Left lung (tissue), 10 donors: ENCODE measurements around the gene TCF3. TPM values are rescaled to one million over a fixed set of nuclear protein-coding genes. Genes with fewer than 3 reads are reported as not detected.
A peak's percentile ranks its signal among the peaks of the same experiment; 100 is the strongest.

Source experiments
- ATAC-seq: fragments of 200-7000 bp; cut with Tn5 transposase; one replicate; pipeline ENCODE4 v1.9.1; 2020; ENCODE audit warnings: moderate library complexity
- DNase-seq, 4 donors: peaks; one replicate each; pipeline ENCODE4 v3.0.0-alpha.2; 2013 to 2020
- H3K27ac ChIP-seq, 2 donors: fragments of 200-600 bp; sonication (generic) in 1 of 2; one replicate each; pipeline versions ENCODE4 v1.5.0 to v1.8.0; 2020 to 2021
- H3K27me3 ChIP-seq, 2 donors: fragments of 200-600 bp; sonication (generic) in 1 of 2; one replicate each; pipeline versions ENCODE4 v1.5.0 to v1.8.0; 2020 to 2021
- H3K36me3 ChIP-seq, 2 donors: fragments of 200-600 bp; sonication (generic) in 1 of 2; one replicate each; pipeline versions ENCODE4 v1.5.0 to v1.8.0; 2020 to 2021
- H3K4me1 ChIP-seq, 2 donors: fragments of 200-600 bp; one replicate each; pipeline ENCODE4 v1.8.0; 2021
- H3K4me3 ChIP-seq, 2 donors: fragments of 200-600 bp; sonication (generic) in 1 of 2; one replicate each; pipeline versions ENCODE4 v1.5.0 to v1.8.0; 2020 to 2021; ENCODE audit warnings: mild to moderate bottlenecking in 1 of 2
- H3K9me3 ChIP-seq, 2 donors: fragments of 200-600 bp; sonication (generic) in 1 of 2; one replicate each; pipeline versions ENCODE4 v1.5.0 to v1.8.0; 2020 to 2021
- intact Hi-C, 2 donors: fragments of 100-400 bp; cut with DNase I; formaldehyde crosslinking; loops; one replicate each; pipeline versions ENCODE4 v1.11.2 to v1.14.2; 2022
- polyA plus RNA-seq, 6 donors: library from polyadenylated mRNA; unstranded; fragments of 120-200 nt; gene quantifications; one replicate each; pipeline ENCODE4 v1.2.1, GENCODE V29; 2013; ENCODE audit not compliant: insufficient read length in 6 of 6
- total RNA-seq, 2 donors: library from RNA; stranded (reverse); fragmentation: NEBNext Ultra II Directional; extraction: Animal tissue kit (Norgen Biotek cat#: 25700); gene quantifications; one replicate each; pipeline ENCODE4 v1.2.1, GENCODE V29; 2021
- TF ChIP-seq, protein P1 (sequence below), 2 donors: fragments of 200-600 bp; sonication (generic) in 1 of 2; IDR thresholded peaks; one replicate each; pipeline versions ENCODE4 v1.5.0 to v1.8.0; 2021; ENCODE audit warnings: antibody characterized with exemption in 2 of 2
- donor health status: DM: no; HTN: yes; CAD: no.
- donor health status: DM: no; HTN: no; CAD: no.

TCF3 gene
- total and polyA plus RNA-seq, 8 donors: 57.9 to 149 (median 124) TPM

DNA sequence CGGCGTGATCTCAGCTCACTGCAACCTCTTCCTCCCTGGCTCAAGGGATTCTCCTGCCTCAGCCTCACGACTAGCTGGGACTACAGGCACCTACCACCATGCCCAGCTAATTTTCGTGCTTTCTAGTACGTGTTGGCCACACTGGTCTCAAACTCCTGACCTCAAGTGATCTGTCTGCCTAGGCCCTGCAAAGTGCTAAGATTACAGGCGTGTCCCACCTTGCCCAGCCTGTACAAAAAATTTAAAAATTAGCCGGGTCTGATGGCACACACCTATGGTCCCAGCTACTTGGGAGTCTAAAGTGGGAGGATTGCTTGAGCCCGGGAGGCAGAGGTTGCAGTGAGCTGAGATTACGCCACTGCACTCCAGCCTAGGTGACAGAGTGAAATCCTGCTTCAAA is 79.6 kb downstream of the TCF3 start:
- intact Hi-C loops: no loop called here
- peaks cover 0 to 14% of the 10 kb centered on the region in 2 donors for H3K27me3 ChIP-seq
- ATAC-seq: no peak
- no peak overlapping the region for H3K4me3 ChIP-seq
- H3K27ac ChIP-seq: no peak overlapping the region
- TF ChIP-seq, protein P1, sequence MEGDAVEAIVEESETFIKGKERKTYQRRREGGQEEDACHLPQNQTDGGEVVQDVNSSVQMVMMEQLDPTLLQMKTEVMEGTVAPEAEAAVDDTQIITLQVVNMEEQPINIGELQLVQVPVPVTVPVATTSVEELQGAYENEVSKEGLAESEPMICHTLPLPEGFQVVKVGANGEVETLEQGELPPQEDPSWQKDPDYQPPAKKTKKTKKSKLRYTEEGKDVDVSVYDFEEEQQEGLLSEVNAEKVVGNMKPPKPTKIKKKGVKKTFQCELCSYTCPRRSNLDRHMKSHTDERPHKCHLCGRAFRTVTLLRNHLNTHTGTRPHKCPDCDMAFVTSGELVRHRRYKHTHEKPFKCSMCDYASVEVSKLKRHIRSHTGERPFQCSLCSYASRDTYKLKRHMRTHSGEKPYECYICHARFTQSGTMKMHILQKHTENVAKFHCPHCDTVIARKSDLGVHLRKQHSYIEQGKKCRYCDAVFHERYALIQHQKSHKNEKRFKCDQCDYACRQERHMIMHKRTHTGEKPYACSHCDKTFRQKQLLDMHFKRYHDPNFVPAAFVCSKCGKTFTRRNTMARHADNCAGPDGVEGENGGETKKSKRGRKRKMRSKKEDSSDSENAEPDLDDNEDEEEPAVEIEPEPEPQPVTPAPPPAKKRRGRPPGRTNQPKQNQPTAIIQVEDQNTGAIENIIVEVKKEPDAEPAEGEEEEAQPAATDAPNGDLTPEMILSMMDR (IDR thresholded peaks at IDR 0.05): no peak
- DNase-seq: no peak
- no peaks in the 10 kb centered on the region for H3K9me3 ChIP-seq
- H3K4me1 ChIP-seq: peaks cover 4 to 5% of the 10 kb centered on the region in 2 donors
- peaks cover 0 to 15% of the 10 kb centered on the region in 2 donors for H3K36me3 ChIP-seq

DNA sequence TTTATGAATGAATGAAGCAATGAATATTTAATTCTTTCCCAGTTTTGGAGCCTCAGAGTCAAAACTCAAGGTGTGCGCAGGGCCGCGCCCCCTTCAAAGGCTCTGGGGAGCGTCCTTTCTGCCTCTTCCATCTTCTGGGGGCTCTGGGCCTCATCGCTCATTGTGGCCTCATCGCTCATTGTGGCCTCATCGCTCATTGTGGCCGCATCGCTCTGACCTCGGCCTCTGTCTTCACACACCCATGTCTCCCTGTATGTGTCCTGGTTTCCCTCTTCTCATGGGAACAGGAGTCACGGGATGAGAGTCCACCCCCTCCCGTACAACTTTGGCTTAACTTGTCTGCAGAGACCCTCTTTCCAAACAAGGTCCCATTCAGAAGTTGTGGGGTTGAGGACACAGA is 81.1 kb downstream of the TCF3 start:
- Histone ChIP-seq H3K36me3 (peaks cover 0 to 1% of the 10 kb centered on the region in 2 donors), H3K4me3 (no peak overlapping the region), H3K27ac (no peak overlapping the region), H3K27me3 (peaks cover 0 to 26% of the 10 kb centered on the region in 2 donors), H3K4me1 (peaks cover 4 to 16% of the 10 kb centered on the region in 2 donors), H3K9me3 (no peaks in the 10 kb centered on the region)
- TF ChIP-seq, protein P1 (IDR thresholded peaks at IDR 0.05): no peak
- no peak for ATAC-seq
- no peak for DNase-seq
- intact Hi-C loops: no loop called here

DNA sequence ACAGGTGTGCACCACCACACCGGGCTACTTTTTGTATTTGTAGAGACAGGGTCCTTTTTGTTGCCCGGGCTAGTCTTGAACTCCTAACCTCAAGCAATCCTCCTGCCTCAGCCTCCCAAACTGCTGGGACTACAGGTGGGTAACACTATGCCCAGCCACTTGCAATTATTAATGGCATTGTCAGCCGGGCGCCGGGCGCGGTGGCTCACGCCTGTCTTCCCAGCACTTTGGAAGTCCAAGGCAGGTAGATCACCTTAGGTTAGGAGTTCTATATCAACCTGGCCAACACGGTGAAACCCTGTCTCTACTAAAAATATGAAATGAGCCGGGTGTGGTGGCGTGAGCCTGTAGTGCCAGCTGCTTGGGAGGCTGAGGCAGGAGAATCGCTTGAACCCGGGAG is 81.6 kb downstream of the TCF3 start:
- no peak for ATAC-seq
- no peak overlapping the region for H3K27ac ChIP-seq
- intact Hi-C loops: no loop called here
- TF ChIP-seq, protein P1 (IDR thresholded peaks at IDR 0.05): no peak
- H3K4me3 ChIP-seq: no peak overlapping the region
- H3K9me3 ChIP-seq: no peaks in the 10 kb centered on the region
- peaks cover 0 to 31% of the 10 kb centered on the region in 2 donors for H3K27me3 ChIP-seq
- no peak for DNase-seq
- peaks cover 7 to 21% of the 10 kb centered on the region in 2 donors for H3K4me1 ChIP-seq
- H3K36me3 ChIP-seq: no peaks in the 10 kb centered on the region

DNA sequence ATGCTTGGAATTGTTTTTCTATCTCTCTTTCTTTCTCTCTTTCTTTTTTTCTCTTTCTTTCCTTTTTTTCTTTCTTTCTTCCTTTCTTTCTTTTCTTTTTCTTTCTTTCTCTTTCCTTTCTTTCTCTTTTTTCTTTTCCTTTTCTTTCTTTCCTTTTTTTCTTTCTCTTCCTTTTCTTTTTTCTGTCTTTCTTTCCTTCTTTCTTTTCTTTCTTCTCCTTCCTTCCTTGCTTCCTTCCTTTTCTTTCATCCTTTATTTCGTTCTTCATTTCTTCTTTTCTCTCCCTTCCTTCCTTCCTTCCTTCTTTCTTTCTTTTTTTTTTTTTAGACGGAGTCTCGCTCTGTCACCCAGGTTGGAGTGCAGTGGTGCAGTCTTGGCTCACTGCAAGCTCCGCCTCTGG is 82.4 kb downstream of the TCF3 start:
- no peak overlapping the region for H3K4me3 ChIP-seq
- DNase-seq (no peak), ATAC-seq (no peak)
- no peaks in the 10 kb centered on the region for H3K9me3 ChIP-seq
- peaks cover 0 to 33% of the 10 kb centered on the region in 2 donors for H3K27me3 ChIP-seq
- H3K27ac ChIP-seq: no peak overlapping the region
- peaks cover 7 to 23% of the 10 kb centered on the region in 2 donors for H3K4me1 ChIP-seq
- TF ChIP-seq, protein P1 (IDR thresholded peaks at IDR 0.05): no peak
- no peaks in the 10 kb centered on the region for H3K36me3 ChIP-seq
- intact Hi-C loops: no loop called here

DNA sequence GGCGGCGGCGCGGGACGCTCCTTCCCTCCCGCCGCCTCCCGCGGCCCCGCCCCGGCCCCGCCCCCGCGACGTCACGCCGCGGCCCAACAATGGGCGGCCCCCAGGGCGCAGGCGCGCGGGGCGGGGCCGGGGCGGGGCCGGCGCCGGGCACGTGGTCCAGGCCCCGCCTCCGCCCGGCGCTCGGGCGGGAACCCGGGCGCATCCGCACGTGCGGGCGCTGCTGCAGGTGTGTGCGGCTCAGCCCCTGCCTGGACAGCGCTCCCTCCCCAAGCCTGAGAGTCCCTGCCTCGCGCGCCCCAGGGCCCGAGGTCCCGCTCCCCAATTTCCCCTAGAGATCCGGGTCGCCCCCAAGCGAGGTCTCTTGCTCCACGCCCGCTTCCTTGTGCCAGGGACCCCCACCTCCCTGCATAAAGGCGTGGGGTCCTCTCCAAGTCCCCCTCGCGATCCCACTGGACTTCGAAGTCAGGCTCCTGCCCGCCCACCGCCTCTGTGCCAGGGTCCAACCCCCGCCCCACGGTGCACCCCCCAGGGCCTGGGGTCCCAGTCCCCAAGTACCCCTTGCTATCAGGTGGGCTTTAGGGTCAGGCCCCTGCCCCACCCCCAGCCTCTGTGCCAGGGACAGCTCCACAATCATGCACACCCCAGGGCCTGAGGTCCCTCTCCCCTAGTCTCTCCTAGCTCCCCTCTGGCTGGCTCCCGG is 83.9 kb downstream of the TCF3 start, which contains the start of gene MEX3D:
MEX3D (minus strand) TSS at position 6 of the 700 bp plus-strand sequence. CDS start 267 bp downstream, outside the sequence.
- intact Hi-C loops: no loop called here
- DNase-seq: peak; percentile 59 to 92 (median 74)
- TF ChIP-seq, protein P1 (IDR thresholded peaks at IDR 0.05): no peak
- Histone ChIP-seq H3K9me3 (no peaks in the 10 kb centered on the region), H3K27me3 (peaks cover 0 to 33% of the 10 kb centered on the region in 2 donors), H3K4me1 (peaks cover 7 to 23% of the 10 kb centered on the region in 2 donors), H3K27ac (peak within 1 kb of the TSS; percentile 74 to 87), H3K36me3 (no peaks in the 10 kb centered on the region), H3K4me3 (peak within 1 kb of the TSS; percentile 58 to 64)
- peak; percentile 73 for ATAC-seq
